GM12874 (cell line): Measurements from ENCODE around the gene CNTN5.

ENCODE experiments used
- TF ChIP-seq, protein P1 (sequence below): IDR thresholded peaks from 2 replicates; pipeline ENCODE4 v1.5.1; 2011; ENCODE audit warnings: low read depth, mild to moderate bottlenecking, control low read depth, low read length, moderate library complexity; ENCODE audit not compliant: insufficient read depth

Gene CNTN5

DNA sequence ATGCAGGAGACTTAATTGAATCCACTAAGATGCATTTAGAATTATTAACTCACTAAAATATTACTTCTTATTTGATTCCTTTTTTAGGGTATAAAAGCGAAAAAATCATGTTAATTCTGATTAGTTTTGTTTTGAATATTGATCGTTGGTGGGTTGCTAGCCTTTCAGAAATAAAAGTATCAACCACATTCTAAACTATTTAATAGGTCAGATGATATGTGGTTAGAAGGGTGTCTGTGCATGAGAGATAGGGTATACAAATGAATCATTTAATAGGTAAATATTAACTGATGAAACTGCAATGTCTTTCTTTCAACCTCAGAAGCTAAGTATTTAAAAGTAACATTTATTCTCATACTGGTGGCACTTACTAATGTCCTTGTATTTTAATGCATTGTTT is 515.1 kb downstream of the CNTN5 start:
- TF ChIP-seq, protein P1, sequence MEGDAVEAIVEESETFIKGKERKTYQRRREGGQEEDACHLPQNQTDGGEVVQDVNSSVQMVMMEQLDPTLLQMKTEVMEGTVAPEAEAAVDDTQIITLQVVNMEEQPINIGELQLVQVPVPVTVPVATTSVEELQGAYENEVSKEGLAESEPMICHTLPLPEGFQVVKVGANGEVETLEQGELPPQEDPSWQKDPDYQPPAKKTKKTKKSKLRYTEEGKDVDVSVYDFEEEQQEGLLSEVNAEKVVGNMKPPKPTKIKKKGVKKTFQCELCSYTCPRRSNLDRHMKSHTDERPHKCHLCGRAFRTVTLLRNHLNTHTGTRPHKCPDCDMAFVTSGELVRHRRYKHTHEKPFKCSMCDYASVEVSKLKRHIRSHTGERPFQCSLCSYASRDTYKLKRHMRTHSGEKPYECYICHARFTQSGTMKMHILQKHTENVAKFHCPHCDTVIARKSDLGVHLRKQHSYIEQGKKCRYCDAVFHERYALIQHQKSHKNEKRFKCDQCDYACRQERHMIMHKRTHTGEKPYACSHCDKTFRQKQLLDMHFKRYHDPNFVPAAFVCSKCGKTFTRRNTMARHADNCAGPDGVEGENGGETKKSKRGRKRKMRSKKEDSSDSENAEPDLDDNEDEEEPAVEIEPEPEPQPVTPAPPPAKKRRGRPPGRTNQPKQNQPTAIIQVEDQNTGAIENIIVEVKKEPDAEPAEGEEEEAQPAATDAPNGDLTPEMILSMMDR = no peak

DNA sequence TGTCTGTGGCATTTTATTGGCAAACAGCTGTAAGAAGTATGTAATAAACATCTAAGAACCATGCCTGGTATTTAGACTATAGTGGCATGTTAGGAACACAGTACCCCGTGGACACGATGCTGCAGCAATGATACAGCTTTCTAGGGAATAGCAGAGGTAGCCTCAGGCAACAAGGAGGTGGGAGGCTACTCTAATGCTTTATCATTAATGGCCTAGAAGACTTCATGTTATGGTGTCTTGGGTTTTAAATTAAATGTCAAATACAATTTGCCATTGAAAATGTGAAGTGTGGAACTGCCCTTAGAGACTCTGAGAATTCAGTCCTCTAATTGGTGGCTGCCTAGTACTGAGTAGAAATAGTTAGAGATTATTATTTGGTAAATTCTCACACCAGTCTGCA is 516.9 kb downstream of the CNTN5 start:
- TF ChIP-seq, protein P1 = no peak

DNA sequence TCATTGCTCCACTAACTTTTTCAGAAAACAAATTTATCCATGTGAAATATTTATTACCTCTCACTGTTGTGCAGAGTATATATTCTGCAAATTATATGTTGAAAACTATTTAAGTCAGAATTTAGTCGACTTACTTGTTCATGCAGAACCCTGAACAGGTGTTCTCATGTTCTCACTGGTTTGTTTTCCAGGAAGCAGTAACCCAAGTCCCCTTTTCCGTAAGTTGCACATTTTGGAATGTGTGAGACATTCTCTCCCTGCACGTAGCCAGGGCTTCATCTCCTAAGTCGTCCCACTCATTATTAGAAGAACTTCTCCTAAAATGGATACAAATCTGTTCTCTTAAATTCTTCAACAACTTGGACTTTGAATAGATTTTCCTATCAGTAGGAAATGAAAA is 524.9 kb downstream of the CNTN5 start:
- TF ChIP-seq, protein P1 = no peak

DNA sequence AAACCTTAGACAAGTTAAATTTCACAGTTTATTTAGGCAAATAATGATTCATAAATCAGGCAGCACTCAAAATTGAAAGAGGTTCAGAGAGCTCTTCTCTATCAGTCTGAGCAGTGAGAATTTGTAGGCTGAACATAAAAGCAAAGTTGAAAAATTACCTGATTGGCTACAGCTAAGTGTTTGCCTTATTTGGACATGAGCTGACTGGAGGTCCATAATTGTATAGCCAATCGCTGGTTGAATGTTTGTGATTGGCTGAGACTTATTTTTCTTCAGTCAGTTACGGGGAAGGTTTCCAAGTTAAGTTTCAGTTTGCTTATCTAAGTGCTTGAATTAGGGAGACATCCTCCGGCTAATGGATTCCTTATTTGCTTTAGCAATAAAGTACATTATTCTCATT is 527.5 kb downstream of the CNTN5 start:
- TF ChIP-seq, protein P1 = no peak

DNA sequence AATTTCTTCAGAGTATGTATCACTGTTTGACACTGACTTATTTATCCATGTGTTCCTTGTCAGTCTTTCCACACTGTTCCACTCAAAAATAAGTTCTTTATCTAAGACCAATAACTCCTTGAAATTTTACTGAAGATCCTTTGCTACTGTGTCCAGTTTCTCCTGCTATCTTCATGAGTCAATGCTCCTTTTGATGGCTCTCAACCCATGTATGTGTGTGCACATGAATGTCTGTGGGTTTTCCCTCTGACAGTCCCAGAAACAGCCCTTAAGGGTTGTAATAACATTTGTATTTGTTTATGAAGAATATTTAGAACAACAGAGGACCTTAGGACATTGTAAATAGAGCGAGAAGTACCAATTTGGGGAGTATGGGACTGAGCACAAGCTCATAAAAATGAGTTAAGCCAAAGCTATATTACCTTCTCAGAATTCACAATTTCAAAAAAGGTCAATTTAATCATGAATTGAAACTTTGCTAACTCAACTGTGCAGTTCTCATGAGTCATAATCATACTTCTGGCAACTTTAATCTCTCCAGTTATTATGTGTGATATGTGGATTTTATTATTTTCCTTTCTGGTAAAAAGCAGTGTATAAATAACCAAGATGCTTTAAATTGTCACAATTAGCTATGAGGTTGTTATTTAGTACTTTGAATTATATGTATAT is 533.6 kb downstream of the CNTN5 start:
- TF ChIP-seq, protein P1 = no peak

DNA sequence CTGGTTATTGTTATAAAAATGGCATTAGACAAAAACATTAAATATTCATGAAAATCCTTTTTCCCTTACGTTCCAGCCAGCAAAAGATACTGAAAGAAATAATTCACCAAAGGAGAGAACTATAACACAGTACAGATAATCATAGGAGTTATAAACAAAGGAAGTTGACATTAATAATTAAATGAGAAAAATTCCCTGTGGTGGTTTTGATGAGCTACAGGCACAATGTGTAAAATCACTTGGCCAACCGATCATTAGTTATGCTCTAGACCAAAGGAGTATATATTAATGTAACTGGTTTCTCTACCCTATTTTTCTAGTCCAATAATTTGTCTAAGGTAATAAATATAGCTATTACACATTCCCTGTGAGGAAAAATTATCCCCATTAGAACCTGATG is 534.7 kb downstream of the CNTN5 start:
- TF ChIP-seq, protein P1 = no peak

DNA sequence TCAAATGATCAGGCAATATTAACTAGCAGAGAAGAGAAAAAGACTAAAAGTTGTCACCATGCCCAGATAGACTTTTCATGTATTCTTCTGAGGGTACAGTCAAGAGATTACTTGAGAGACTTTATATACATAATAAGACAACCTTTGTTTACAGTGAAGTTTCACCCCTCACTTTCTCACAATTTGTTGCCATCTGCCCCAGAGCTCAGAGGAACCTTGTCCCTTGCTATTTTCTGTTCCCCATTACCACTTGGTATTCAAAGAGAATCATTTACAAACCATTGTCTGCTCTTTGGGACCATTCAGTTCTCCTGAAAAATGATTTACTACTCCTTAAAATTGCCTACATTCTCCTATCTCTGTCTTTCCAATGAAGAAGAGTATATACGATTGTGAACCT is 544.6 kb downstream of the CNTN5 start:
- TF ChIP-seq, protein P1 = no peak
